Mucosa of descending colon (tissue), 3 donors: ENCODE measurements around the gene RTF2. TPM values are rescaled to one million over a fixed set of nuclear protein-coding genes. Genes with fewer than 3 reads are reported as not detected.

ENCODE experiments used
- ATAC-seq: fragments of 200-7000 bp; cut with Tn5 transposase; one replicate; pipeline ENCODE4 v1.9.1; 2020; ENCODE audit warnings: mild to moderate bottlenecking, moderate library complexity
- DNase-seq, 3 donors: peaks; one replicate each; pipeline ENCODE4 v3.0.0-alpha.2; 2020
- H3K36me3 ChIP-seq: fragments of 200-600 bp; one replicate; pipeline ENCODE4 v1.8.0; 2021; ENCODE audit warnings: low read depth, mild to moderate bottlenecking
- H3K4me1 ChIP-seq: fragments of 200-600 bp; one replicate; pipeline ENCODE4 v1.8.0; 2021; ENCODE audit warnings: low read depth, mild to moderate bottlenecking
- H3K4me3 ChIP-seq: fragments of 200-600 bp; one replicate; pipeline ENCODE4 v1.8.0; 2021; ENCODE audit warnings: mild to moderate bottlenecking
- H3K9me3 ChIP-seq: fragments of 200-600 bp; one replicate; pipeline ENCODE4 v1.8.0; 2021; ENCODE audit warnings: mild to moderate bottlenecking
- CTCF ChIP-seq: fragments of 200-600 bp; IDR thresholded peaks from one replicate; pipeline ENCODE4 v1.8.0; 2022; ENCODE audit warnings: antibody characterized with exemption, mild to moderate bottlenecking
- intact Hi-C, 2 donors: fragments of 100-400 bp; cut with DNase I in 1 of 2; cut with micrococcal nuclease in 1 of 2; formaldehyde crosslinking; loops; one replicate each; pipeline versions ENCODE4 v1.11.0 to v1.11.1; 2022; cut with DNase I, micrococcal nuclease
- total RNA-seq, 3 donors: library from RNA; stranded (reverse); fragmentation: NEBNext Ultra II Directional in 2 of 3; extraction: Animal tissue kit (Norgen Biotek cat#: 25700) in 2 of 3; gene quantifications; one replicate each; pipeline versions ENCODE4 v1.2.1 to v1.2.4, GENCODE V29; 2021 to 2023
- donor health status: DM: no; HTN: no; CAD: no; lungs with moderate emphysema.
- donor health status: DM: no; HTN: no; CAD: no.
- donor health status: DM: no; HTN: yes; CAD: no.

Gene RTF2
- total RNA-seq, 3 donors from 2014 or later = 74.5 to 87.0 (median 76.4) TPM

- H3K36me3 ChIP-seq = no peaks in the 10 kb centered on the region
- no peaks in the 10 kb centered on the region for H3K4me1 ChIP-seq
- ATAC-seq (no peak), DNase-seq (no peak)
- intact Hi-C loops = no loop called here
- TF ChIP-seq CTCF = no peak
- no peak overlapping the region for H3K4me3 ChIP-seq
- H3K9me3 ChIP-seq = no peaks in the 10 kb centered on the region
Measured at GRCh38 chr20:56445540-56445939, 22.9 kb upstream of the RTF2 start.

GRCh38 chr20:56447227-56447626 is 21.2 kb upstream of the RTF2 start:
- intact Hi-C loops = no loop called here
- no peak for ATAC-seq
- DNase-seq = no peak
- no peaks in the 10 kb centered on the region for H3K36me3 ChIP-seq
- no peaks in the 10 kb centered on the region for H3K9me3 ChIP-seq
- H3K4me1 ChIP-seq = no peaks in the 10 kb centered on the region
- TF ChIP-seq CTCF = no peak
- H3K4me3 ChIP-seq = no peak overlapping the region

GRCh38 chr20:56449459-56449858 is 19.0 kb upstream of the RTF2 start:
- intact Hi-C loops = no loop called here
- Histone ChIP-seq H3K9me3 (no peaks in the 10 kb centered on the region), H3K4me3 (no peak overlapping the region), H3K36me3 (no peaks in the 10 kb centered on the region), H3K4me1 (no peaks in the 10 kb centered on the region)
- TF ChIP-seq CTCF = no peak
- no peak for ATAC-seq
- no peak for DNase-seq

- no peak for DNase-seq
- H3K4me1 ChIP-seq = no peaks in the 10 kb centered on the region
- intact Hi-C loops = no loop called here
- no peak overlapping the region for H3K4me3 ChIP-seq
- H3K36me3 ChIP-seq = no peaks in the 10 kb centered on the region
- H3K9me3 ChIP-seq = no peaks in the 10 kb centered on the region
- no peak for TF ChIP-seq CTCF
- no peak for ATAC-seq
Measured at GRCh38 chr20:56451056-56451765, 17.2 kb upstream of the RTF2 start.

GRCh38 chr20:56453352-56453751 is 15.1 kb upstream of the RTF2 start:
- TF ChIP-seq CTCF = no peak
- intact Hi-C loops = no loop called here
- ATAC-seq = no peak

GRCh38 chr20:56454754-56455153 is 13.7 kb upstream of the RTF2 start:
- Histone ChIP-seq H3K9me3 (no peaks in the 10 kb centered on the region), H3K36me3 (no peaks in the 10 kb centered on the region), H3K4me3 (no peak overlapping the region), H3K4me1 (no peaks in the 10 kb centered on the region)
- DNase-seq = no peak
- ATAC-seq = no peak
- intact Hi-C loops = no loop called here
- no peak for TF ChIP-seq CTCF

More at GRCh38 chr20:56453352-56453751, 15.1 kb upstream of the RTF2 start:
- DNase-seq = no peak
- Histone ChIP-seq H3K4me3 (no peak overlapping the region), H3K4me1 (no peaks in the 10 kb centered on the region), H3K9me3 (no peaks in the 10 kb centered on the region), H3K36me3 (no peaks in the 10 kb centered on the region)
